LNCaP clone FGC (cell line): ENCODE results near the gene IGBP1.
"Not testable (repeated sequence)": the region's sequence is repeated elsewhere in the genome, so short reads cannot be mapped to it uniquely, and the experiment has no call there.

Experiments
- DNase-seq: peaks from one replicate; pipeline ENCODE4 v3.0.0-alpha.2; 2011; ENCODE audit warnings: low read depth
- H3K4me3 ChIP-seq: 2 replicates; pipeline ENCODE4 v1.5.1; 2011; ENCODE audit warnings: mild to moderate bottlenecking, low read depth, low read length, control low read depth
- CTCF ChIP-seq: IDR thresholded peaks from 2 replicates; pipeline ENCODE4 v1.5.1; 2012; ENCODE audit warnings: mild to moderate bottlenecking; ENCODE audit not compliant: control insufficient read depth, insufficient read depth; ENCODE audit errors: extremely low read depth

Gene IGBP1

GRCh38 chrX:70201732-70202131 lies 68.5 kb downstream of the IGBP1 start:
- no peak overlapping the region for H3K4me3 ChIP-seq
- DNase-seq, result no peak
- no peak for TF ChIP-seq CTCF

GRCh38 chrX:70208479-70208878 lies 75.2 kb downstream of the IGBP1 start:
- DNase-seq, result peak; percentile 19
- no peak overlapping the region for H3K4me3 ChIP-seq
- TF ChIP-seq CTCF, result no peak

DNA sequence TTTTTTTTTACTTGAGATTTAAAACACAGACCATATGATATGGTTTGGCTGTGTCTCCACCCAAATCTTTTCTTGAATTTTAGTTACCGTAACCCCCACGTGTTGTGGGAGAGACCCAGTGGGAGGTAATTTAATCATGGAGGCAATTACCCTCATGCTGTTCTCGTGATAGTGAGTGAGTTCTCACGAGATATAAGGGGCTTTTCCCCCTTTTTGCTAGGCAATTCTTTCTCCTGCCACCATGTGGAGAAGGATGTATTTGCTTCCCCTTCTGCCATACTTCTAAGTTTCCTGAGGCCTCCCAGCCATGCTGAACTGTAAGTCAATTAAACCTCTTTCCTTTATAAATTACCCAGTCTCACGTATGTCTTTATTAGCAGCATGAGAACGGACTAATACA lies 76.3 kb downstream of the IGBP1 start:
- not testable (repeated sequence) for H3K4me3 ChIP-seq, DNase-seq
